Uterus (tissue), 4 donors: ENCODE data around the gene UCP2. TPM values are rescaled to one million over a fixed set of nuclear protein-coding genes. Genes with fewer than 3 reads are reported as not detected.

Experiments
- DNase-seq, 2 donors: peaks; one replicate each; pipeline ENCODE4 v3.0.0-alpha.2; 2019 to 2020
- H3K27ac ChIP-seq, 2 donors: fragments of 200-600 bp; sonication (generic); 1 replicate in 1 of 2; 2 replicates in 1 of 2; pipeline ENCODE4 v1.5.1; 2016 to 2018
- H3K27me3 ChIP-seq, 2 donors: fragments of 200-600 bp; sonication (generic); one replicate each; pipeline ENCODE4 v1.5.1; 2018 to 2019; ENCODE audit warnings: control low read depth in 1 of 2
- H3K36me3 ChIP-seq, 2 donors: fragments of 200-600 bp; sonication (generic); one replicate each; pipeline ENCODE4 v1.5.1; 2019; ENCODE audit warnings: control low read depth in 1 of 2
- H3K4me1 ChIP-seq, 2 donors: fragments of 200-600 bp; sonication (generic); one replicate each; pipeline ENCODE4 v1.5.1; 2018 to 2019; ENCODE audit warnings: control low read depth in 1 of 2
- H3K4me3 ChIP-seq, 2 donors: fragments of 200-600 bp; sonication (generic); 1 replicate in 1 of 2; 2 replicates in 1 of 2; pipeline ENCODE4 v1.5.1; 2018 to 2019; ENCODE audit warnings: mild to moderate bottlenecking in 1 of 2
- H3K9me3 ChIP-seq, 2 donors: fragments of 200-600 bp; sonication (generic); one replicate each; pipeline ENCODE4 v1.5.1; 2019; ENCODE audit warnings: control low read depth in 1 of 2
- CTCF ChIP-seq, 4 experiments: fragments of 200-600 bp in 2 of 4; fragments of 450-650 bp in 2 of 4; sonication (generic) in 2 of 4; IDR thresholded peaks; one replicate each; pipeline ENCODE4 v1.5.1; 2016 to 2019; ENCODE audit warnings: antibody characterized with exemption in 4 of 4, mild to moderate bottlenecking in 2 of 4, moderate library complexity in 1 of 4
- POLR2A ChIP-seq, 2 donors: fragments of 450-650 bp; IDR thresholded peaks; one replicate each; pipeline ENCODE4 v1.6.1; 2016; ENCODE audit warnings: antibody characterized with exemption in 2 of 2, mild to moderate bottlenecking in 1 of 2, moderate library complexity in 1 of 2
- intact Hi-C: fragments of 100-400 bp; cut with DNase I; formaldehyde crosslinking; loops from one replicate; pipeline ENCODE4 v1.15.1; 2023; ENCODE audit warnings: low total_unique reads
- total RNA-seq, 4 donors: library from RNA; depleted of rRNA in 3 of 4; stranded (reverse); fragments of >200 nt in 3 of 4; gene quantifications; one replicate each; pipeline versions ENCODE4 v1.1.0 to v1.2.4, GENCODE V29; 2014 to 2023
- donor health status: DM: yes; HTN: yes; CAD: no.

The UCP2 gene
- total RNA-seq, 4 donors from 2014 or later: 10.8 to 64.7 (median 33.7) TPM; not detected in 1

DNA sequence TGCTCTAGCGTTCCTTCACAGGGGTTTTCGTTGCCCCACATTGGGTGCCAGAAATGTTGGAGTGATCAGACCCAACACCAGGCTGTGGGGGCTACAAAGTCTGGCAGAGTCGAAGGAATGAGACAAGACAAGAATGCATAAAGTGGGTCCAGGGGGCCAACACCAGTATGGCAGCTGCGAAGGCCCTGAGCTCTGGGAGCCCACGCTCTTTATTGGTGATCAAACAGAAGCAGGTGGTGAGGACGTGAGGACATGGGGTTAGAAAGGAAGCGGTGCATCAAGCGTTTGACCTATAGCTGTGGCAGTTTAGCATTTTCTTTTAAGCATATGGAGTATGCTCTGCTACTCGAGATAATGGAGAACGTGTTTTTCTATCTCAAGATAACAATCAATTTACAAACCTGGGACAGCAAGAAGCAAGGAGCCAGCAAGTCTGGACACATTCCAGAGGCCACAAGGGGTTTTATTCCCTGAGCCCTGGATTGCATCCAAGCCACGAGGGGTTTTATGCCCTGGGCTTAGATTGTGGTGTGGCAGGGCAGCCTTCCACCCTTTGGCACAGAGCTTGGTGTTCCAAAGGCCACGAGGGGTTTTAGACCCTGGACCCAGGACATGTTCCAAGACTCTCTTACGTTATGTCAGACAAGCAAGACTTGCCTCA is 35.7 kb downstream of the UCP2 start:
- intact Hi-C loops: no loop called here
- TF ChIP-seq POLR2A (IDR thresholded peaks at IDR 0.05) (no peak), CTCF (IDR thresholded peaks at IDR 0.05) (no peak)
- H3K27me3 ChIP-seq: no peaks in the 10 kb centered on the region
- no peaks in the 10 kb centered on the region for H3K36me3 ChIP-seq
- H3K4me1 ChIP-seq: no peaks in the 10 kb centered on the region
- H3K27ac ChIP-seq: no peak overlapping the region
- no peak for DNase-seq
- H3K4me3 ChIP-seq: no peak overlapping the region
- no peaks in the 10 kb centered on the region for H3K9me3 ChIP-seq

GRCh38 chr11:73945396-73945795 is 37.2 kb downstream of the UCP2 start:
- intact Hi-C loops: no loop called here
- H3K9me3 ChIP-seq: no peaks in the 10 kb centered on the region
- TF ChIP-seq CTCF (IDR thresholded peaks at IDR 0.05) (no peak), POLR2A (IDR thresholded peaks at IDR 0.05) (no peak)
- no peak overlapping the region for H3K4me3 ChIP-seq
- no peaks in the 10 kb centered on the region for H3K4me1 ChIP-seq
- H3K27me3 ChIP-seq: no peaks in the 10 kb centered on the region
- H3K27ac ChIP-seq: no peak overlapping the region
- no peak for DNase-seq
- H3K36me3 ChIP-seq: no peaks in the 10 kb centered on the region

DNA sequence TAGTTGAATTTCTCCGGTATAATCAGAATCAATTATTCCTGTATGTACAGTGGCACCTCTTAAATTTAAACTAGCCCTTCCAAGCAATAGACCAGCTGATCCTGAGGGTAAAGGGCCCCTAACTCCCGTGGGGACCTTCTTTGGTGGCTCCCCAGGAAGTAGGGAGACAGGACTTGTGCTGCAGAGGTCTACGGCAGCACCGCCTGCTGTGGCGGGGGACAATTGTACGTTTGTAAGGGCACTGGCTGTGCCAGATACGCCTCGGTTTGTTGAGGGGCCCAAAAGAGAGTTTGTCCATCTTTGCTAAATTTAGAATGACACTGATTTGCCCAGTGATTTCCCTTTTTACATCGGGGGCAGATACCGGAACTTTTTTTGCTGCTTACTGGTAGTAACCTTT is 37.7 kb downstream of the UCP2 start:
- intact Hi-C loops: no loop called here
- H3K4me3 ChIP-seq: no peak overlapping the region
- DNase-seq: no peak
- H3K27me3 ChIP-seq: no peaks in the 10 kb centered on the region
- no peaks in the 10 kb centered on the region for H3K9me3 ChIP-seq
- no peak overlapping the region for H3K27ac ChIP-seq
- TF ChIP-seq POLR2A (IDR thresholded peaks at IDR 0.05): no peak
- TF ChIP-seq CTCF (IDR thresholded peaks at IDR 0.05): no peak
- no peaks in the 10 kb centered on the region for H3K36me3 ChIP-seq
- H3K4me1 ChIP-seq: no peaks in the 10 kb centered on the region

DNA sequence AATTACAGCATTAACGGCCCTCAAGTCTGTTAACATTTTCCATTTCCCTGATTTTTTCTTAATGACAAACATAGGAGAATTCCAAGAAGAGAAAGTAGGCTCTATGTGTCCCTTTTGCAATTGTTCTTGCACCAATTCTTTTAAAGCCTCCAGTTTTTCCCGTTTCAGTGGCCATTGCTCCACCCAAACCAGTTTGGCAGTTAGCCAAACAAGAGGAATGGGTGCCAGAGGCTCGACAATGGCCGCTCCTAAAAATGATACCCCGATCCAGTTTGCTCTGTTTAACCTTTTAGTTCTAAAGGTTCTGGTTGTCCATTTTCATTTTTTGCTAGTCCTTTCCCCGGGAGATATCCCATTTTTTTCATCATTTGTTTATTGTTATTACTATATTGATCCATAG is 38.6 kb downstream of the UCP2 start:
- Histone ChIP-seq H3K36me3 (no peaks in the 10 kb centered on the region), H3K4me1 (no peaks in the 10 kb centered on the region), H3K27me3 (no peaks in the 10 kb centered on the region), H3K27ac (no peak overlapping the region), H3K9me3 (no peaks in the 10 kb centered on the region), H3K4me3 (no peak overlapping the region)
- intact Hi-C loops: no loop called here
- TF ChIP-seq POLR2A (IDR thresholded peaks at IDR 0.05) (no peak), CTCF (IDR thresholded peaks at IDR 0.05) (no peak)
- DNase-seq: no peak

- Histone ChIP-seq H3K9me3 (no peaks in the 10 kb centered on the region), H3K4me3 (no peak overlapping the region), H3K36me3 (no peaks in the 10 kb centered on the region), H3K4me1 (no peaks in the 10 kb centered on the region), H3K27ac (no peak overlapping the region), H3K27me3 (no peaks in the 10 kb centered on the region)
- TF ChIP-seq POLR2A (IDR thresholded peaks at IDR 0.05) (no peak), CTCF (IDR thresholded peaks at IDR 0.05) (no peak)
- intact Hi-C loops: no loop called here
- no peak for DNase-seq
These were observed 40.6 kb downstream of the UCP2 start for GRCh38 chr11:73942010-73942409.
